Activated T-cell treated with anti-CD3 and anti-CD28 coated beads, Interleukin-2, amount 50 U/mL, for 4 hours (primary cell): ENCODE data around the gene CASD1. TPM values are rescaled to one million over a fixed set of nuclear protein-coding genes. Genes with fewer than 3 reads are reported as not detected.

Experiments used
- ATAC-seq, 2 donors: fragments of 200-7000 bp; cut with Tn5 transposase; one replicate each; pipeline ENCODE4 v1.10.0; 2021
- DNase-seq: peaks from one replicate; pipeline ENCODE4 v3.0.0-alpha.2; 2020
- H3K27me3 Mint-ChIP-seq: one replicate; pipeline ENCODE4 v1.8.0; 2021; ENCODE audit warnings: low read depth, mixed read lengths
- H3K36me3 Mint-ChIP-seq: one replicate; pipeline ENCODE4 v1.8.0; 2022; ENCODE audit warnings: mixed read lengths; ENCODE audit not compliant: insufficient read depth
- H3K4me1 Mint-ChIP-seq: one replicate; pipeline ENCODE4 v1.8.0; 2021; ENCODE audit warnings: low read depth, mixed read lengths
- H3K4me3 Mint-ChIP-seq: one replicate; pipeline ENCODE4 v1.8.0; 2021; ENCODE audit warnings: mild to moderate bottlenecking, moderate library complexity, mixed read lengths
- H3K9me3 Mint-ChIP-seq: one replicate; pipeline ENCODE4 v1.8.0; 2021; ENCODE audit warnings: mixed read lengths
- total RNA-seq, 3 donors: library from RNA; stranded (reverse); gene quantifications; one replicate each; pipeline ENCODE4 v1.2.1, GENCODE V29; 2021

The CASD1 gene
- total RNA-seq, 3 donors from 2014 or later = 15.0 to 16.6 (median 15.0) TPM

GRCh38 chr7:94498918-94499317 lies 10.7 kb upstream of the CASD1 start:
- DNase-seq (no peak), ATAC-seq (no peak)
- Mint-ChIP-seq H3K27me3 (peaks cover 24% of the 10 kb centered on the region), H3K4me1 (no peaks in the 10 kb centered on the region), H3K4me3 (no peak overlapping the region), H3K9me3 (no peaks in the 10 kb centered on the region), H3K36me3 (no peaks in the 10 kb centered on the region)

GRCh38 chr7:94507462-94507861 lies 2.1 kb upstream of the CASD1 start:
- DNase-seq (no peak), ATAC-seq (no peak)
- Mint-ChIP-seq H3K27me3 (no peaks in the 10 kb centered on the region), H3K4me1 (peaks cover 29% of the 10 kb centered on the region), H3K36me3 (peaks cover 2% of the 10 kb centered on the region), H3K4me3 (no peak overlapping the region), H3K9me3 (no peaks in the 10 kb centered on the region)

- Mint-ChIP-seq H3K4me1 (peaks cover 34% of the 10 kb centered on the region), H3K9me3 (no peaks in the 10 kb centered on the region), H3K36me3 (peaks cover 2% of the 10 kb centered on the region), H3K27me3 (no peaks in the 10 kb centered on the region), H3K4me3 (peak overlapping the region; percentile 84)
- no peak for DNase-seq
- ATAC-seq = no peak
Observed at GRCh38 chr7:94507962-94508361, 1.6 kb upstream of the CASD1 start.

DNA sequence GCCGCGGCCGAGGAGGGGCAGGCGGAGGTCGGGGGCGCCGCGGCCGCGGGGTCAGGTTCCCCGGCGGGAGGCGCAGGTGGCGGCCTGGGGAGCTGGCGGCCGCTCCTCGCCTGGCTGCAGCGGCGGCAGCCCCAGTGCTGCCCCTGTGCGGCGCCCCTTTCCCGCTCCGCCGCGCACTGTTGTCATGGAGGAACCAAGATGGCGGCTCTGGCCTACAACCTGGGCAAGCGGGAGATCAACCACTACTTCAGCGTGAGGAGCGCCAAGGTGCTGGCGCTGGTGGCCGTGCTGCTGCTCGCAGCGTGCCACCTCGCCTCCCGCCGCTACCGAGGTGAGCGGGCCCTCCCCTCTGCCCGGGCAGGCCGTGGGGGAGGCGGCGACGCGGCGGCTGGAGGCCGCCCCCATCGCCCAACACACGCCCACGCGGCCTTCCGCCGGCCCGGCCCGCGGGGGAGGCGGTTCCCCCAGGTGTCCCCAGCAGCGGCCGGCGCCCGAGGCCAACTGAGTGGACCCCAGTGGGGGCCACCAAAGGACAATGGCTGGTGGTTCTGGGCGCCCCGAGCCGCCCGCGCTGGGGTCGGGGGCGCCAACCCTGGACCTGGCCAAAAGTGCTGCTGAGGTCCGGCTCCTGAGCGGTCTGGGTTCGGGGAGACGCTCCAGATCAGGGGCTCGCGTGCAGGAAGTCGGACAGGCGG lies 425 bp downstream of the CASD1 start:
- H3K36me3 Mint-ChIP-seq = peaks cover 5% of the 10 kb centered on the region
- no peaks in the 10 kb centered on the region for H3K9me3 Mint-ChIP-seq
- no peaks in the 10 kb centered on the region for H3K27me3 Mint-ChIP-seq
- peak overlapping the region; percentile 90 for H3K4me3 Mint-ChIP-seq
- ATAC-seq (peak; percentile 82 to 86), DNase-seq (peak; percentile 49)
- peaks cover 47% of the 10 kb centered on the region for H3K4me1 Mint-ChIP-seq

DNA sequence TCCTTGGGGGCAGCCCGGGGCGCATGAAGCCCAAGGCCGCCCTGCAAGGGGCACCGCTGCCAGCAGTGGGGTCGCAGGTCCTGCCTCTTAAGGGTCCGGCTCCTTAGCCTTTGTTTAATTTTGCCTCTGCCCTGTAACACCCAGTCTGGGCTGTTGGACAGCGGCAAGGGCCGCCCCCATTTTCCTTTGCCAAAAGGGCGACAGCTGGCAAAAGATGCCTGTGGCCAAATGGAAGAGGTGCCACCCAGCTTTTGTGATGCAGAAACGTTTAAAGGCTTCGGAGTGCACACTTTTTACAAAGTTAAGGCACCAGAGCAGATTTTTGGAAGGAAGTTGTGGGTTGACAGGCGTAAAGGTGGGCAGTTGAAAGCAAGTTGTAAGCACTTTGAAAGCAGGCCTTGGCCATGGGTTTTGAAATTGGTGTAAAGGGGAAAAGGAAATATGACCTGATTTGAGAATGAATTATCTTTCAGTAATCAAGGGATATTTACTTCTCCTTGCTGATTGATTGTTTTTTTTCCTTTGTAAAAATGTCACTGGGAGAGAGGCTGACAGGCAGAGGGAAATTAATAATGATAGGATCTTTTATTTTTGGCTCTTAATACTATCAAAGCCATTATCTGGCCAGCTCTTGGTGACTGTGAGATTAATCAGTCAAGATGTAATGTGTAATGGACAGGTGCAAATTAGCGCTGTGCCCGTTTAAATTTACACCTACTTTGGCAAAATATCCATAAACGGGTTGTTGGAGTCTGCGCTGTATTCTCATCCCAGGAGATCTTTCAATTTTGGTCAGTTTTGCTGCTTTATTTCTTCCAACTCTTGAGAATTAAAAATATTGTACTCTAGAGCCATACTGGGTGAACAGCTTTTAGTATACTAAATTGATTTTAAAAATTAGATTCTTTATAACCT lies 1.2 kb downstream of the CASD1 start:
- peaks cover 52% of the 10 kb centered on the region for H3K4me1 Mint-ChIP-seq
- no peaks in the 10 kb centered on the region for H3K27me3 Mint-ChIP-seq
- H3K36me3 Mint-ChIP-seq = peaks cover 5% of the 10 kb centered on the region
- ATAC-seq = peak in 1 of 2 donors; percentile 7
- no peaks in the 10 kb centered on the region for H3K9me3 Mint-ChIP-seq
- DNase-seq = peak; percentile 7
- H3K4me3 Mint-ChIP-seq = peak overlapping the region; percentile 90

DNA sequence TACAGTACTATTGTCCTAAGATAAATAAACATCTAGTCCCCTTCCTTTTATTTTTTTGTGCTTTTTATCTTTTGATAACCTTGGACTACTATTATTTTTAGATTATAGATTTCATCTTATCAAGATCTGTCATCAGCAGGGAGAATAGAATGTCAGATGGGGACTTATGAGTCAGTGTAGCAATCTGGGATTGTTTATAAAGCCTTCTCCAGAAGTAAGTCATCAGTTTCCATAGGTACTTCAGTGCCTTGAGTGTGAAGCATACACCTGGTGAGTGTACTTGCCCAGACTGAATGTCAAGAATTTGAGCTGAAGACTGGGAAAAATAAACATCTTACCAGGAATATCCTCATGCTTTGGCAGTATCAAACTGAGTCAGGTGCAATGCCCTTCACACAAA lies 2.1 kb downstream of the CASD1 start:
- Mint-ChIP-seq H3K9me3 (no peaks in the 10 kb centered on the region), H3K4me1 (peaks cover 55% of the 10 kb centered on the region), H3K27me3 (no peaks in the 10 kb centered on the region), H3K36me3 (peaks cover 5% of the 10 kb centered on the region), H3K4me3 (peak overlapping the region; percentile 90)
- no peak for ATAC-seq
- DNase-seq = no peak

GRCh38 chr7:94512735-94513564 lies 3.3 kb downstream of the CASD1 start:
- DNase-seq (no peak), ATAC-seq (no peak)
- Mint-ChIP-seq H3K36me3 (peaks cover 5% of the 10 kb centered on the region), H3K4me3 (no peak overlapping the region), H3K4me1 (peaks cover 55% of the 10 kb centered on the region), H3K9me3 (no peaks in the 10 kb centered on the region), H3K27me3 (no peaks in the 10 kb centered on the region)

GRCh38 chr7:94513565-94513860 lies 3.9 kb downstream of the CASD1 start:
- peaks cover 53% of the 10 kb centered on the region for H3K4me1 Mint-ChIP-seq

GRCh38 chr7:94514140-94514889 lies 4.7 kb downstream of the CASD1 start:
- H3K4me3 Mint-ChIP-seq = no peak overlapping the region
- no peaks in the 10 kb centered on the region for H3K9me3 Mint-ChIP-seq
- ATAC-seq (no peak), DNase-seq (no peak)
- H3K27me3 Mint-ChIP-seq = no peaks in the 10 kb centered on the region
- peaks cover 5% of the 10 kb centered on the region for H3K36me3 Mint-ChIP-seq
- peaks cover 48% of the 10 kb centered on the region for H3K4me1 Mint-ChIP-seq

More at GRCh38 chr7:94513565-94513860, 3.9 kb downstream of the CASD1 start:
- ATAC-seq (no peak), DNase-seq (no peak)
- Mint-ChIP-seq H3K9me3 (no peaks in the 10 kb centered on the region), H3K36me3 (peaks cover 5% of the 10 kb centered on the region), H3K27me3 (no peaks in the 10 kb centered on the region), H3K4me3 (no peak overlapping the region)

DNA sequence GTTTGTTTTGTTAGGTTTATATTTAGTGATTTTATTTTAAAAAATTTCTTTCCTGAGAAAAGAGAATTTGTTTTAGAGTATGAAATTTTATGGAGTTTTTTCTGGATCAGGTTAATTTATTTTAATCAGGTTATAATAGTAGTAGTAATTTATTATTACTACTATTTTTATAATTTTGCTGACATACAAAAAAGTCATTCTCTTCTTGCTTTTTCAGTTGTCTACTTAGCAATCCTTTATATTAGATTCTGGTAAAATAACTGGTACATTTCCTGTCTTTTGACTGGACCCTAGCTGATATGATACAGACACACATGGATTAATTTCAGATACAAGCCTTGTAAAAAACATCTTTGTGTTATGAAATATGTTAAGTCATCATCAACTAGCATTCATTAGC lies 5.3 kb downstream of the CASD1 start:
- ATAC-seq (no peak), DNase-seq (no peak)
- Mint-ChIP-seq H3K36me3 (peaks cover 5% of the 10 kb centered on the region), H3K27me3 (no peaks in the 10 kb centered on the region), H3K4me1 (peaks cover 47% of the 10 kb centered on the region), H3K9me3 (no peaks in the 10 kb centered on the region), H3K4me3 (no peak overlapping the region)

DNA sequence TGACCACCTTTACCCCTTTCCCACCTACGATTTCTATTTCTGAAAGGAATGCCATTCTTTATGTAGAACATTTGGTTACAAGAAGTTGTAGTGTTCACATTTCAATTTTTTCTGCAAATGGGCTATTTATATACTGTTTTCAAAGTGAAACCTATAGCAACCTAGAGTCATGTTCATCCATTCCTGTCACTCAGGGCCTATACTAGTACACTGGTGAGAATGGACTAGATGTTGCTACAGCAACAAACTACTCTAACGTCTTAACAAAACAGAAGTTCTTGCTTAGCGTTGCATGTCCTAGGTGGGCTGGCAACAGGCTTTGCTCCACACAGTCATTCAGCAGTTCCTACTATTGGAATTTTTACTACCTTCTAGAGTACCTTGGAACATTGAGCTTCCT lies 16.3 kb downstream of the CASD1 start:
- Mint-ChIP-seq H3K4me3 (no peak overlapping the region), H3K36me3 (peaks cover 27% of the 10 kb centered on the region), H3K9me3 (no peaks in the 10 kb centered on the region), H3K4me1 (no peaks in the 10 kb centered on the region), H3K27me3 (no peaks in the 10 kb centered on the region)
- ATAC-seq (no peak), DNase-seq (no peak)

- no peak overlapping the region for H3K4me3 Mint-ChIP-seq
- H3K4me1 Mint-ChIP-seq = no peaks in the 10 kb centered on the region
- no peak for DNase-seq
- peaks cover 19% of the 10 kb centered on the region for H3K36me3 Mint-ChIP-seq
- H3K27me3 Mint-ChIP-seq = no peaks in the 10 kb centered on the region
- no peaks in the 10 kb centered on the region for H3K9me3 Mint-ChIP-seq
- no peak for ATAC-seq
Observed at GRCh38 chr7:94529516-94529915, 19.9 kb downstream of the CASD1 start.

GRCh38 chr7:94530109-94530508 lies 20.5 kb downstream of the CASD1 start:
- Mint-ChIP-seq H3K27me3 (no peaks in the 10 kb centered on the region), H3K9me3 (no peaks in the 10 kb centered on the region), H3K4me1 (no peaks in the 10 kb centered on the region), H3K36me3 (peaks cover 22% of the 10 kb centered on the region), H3K4me3 (no peak overlapping the region)
- no peak for DNase-seq
- ATAC-seq = no peak

DNA sequence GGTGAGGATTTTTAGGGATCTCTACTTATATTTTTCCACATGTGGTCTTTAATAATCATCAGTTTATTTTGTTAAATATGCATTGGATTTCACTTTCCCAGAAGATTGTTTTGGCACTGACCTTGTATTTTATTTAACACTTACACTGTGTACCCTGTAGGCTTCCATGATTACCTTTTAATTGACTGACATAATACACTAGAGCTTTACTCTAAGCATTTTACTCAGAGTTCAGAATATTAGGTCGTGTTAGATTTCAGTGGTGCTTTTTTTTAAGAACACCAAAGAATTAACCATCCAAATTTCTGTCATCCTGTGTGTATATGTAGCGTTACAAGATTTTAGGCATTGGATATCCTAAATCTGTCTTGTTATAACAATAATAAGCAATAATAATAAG lies 23.1 kb downstream of the CASD1 start:
- ATAC-seq (no peak), DNase-seq (no peak)
- Mint-ChIP-seq H3K4me1 (no peaks in the 10 kb centered on the region), H3K9me3 (no peaks in the 10 kb centered on the region), H3K27me3 (no peaks in the 10 kb centered on the region), H3K36me3 (peaks cover 30% of the 10 kb centered on the region), H3K4me3 (no peak overlapping the region)
